HG02678 (cell line): ENCODE measurements around the gene UBE2H.
A peak's percentile ranks its signal among the peaks of the same experiment; 100 is the strongest.

Source experiments
- ATAC-seq: cut with Tn5 transposase; IDR thresholded peaks from one replicate; pipeline ENCODE4 v1.9.1; 2021; ENCODE audit warnings: mild to moderate bottlenecking, moderate library complexity; ENCODE audit not compliant: unreplicated experiment

The UBE2H gene

GRCh38 chr7:129950933-129951225 is 1.9 kb downstream of the UBE2H start:
- ATAC-seq = no peak

GRCh38 chr7:129950191-129950932 is 2.4 kb downstream of the UBE2H start:
- ATAC-seq = no peak

- peak; percentile 18 for ATAC-seq
Measured at GRCh38 chr7:129949292-129950133, 3.2 kb downstream of the UBE2H start.

GRCh38 chr7:129948877-129949291 is 3.9 kb downstream of the UBE2H start:
- ATAC-seq = peak; percentile 62

- no peak for ATAC-seq
Measured at GRCh38 chr7:129948338-129948737, 4.4 kb downstream of the UBE2H start.

GRCh38 chr7:129947701-129948100 is 5.1 kb downstream of the UBE2H start:
- no peak for ATAC-seq

GRCh38 chr7:129947049-129947448 is 5.7 kb downstream of the UBE2H start:
- no peak for ATAC-seq

GRCh38 chr7:129946282-129946681 is 6.5 kb downstream of the UBE2H start:
- ATAC-seq = no peak

GRCh38 chr7:129943352-129943751 is 9.4 kb downstream of the UBE2H start:
- ATAC-seq = no peak

GRCh38 chr7:129940329-129940728 is 12.4 kb downstream of the UBE2H start:
- ATAC-seq = no peak

- no peak for ATAC-seq
Measured at GRCh38 chr7:129939881-129940280, 12.9 kb downstream of the UBE2H start.

- ATAC-seq = no peak
Measured at GRCh38 chr7:129933627-129934026, 19.1 kb downstream of the UBE2H start.

GRCh38 chr7:129926618-129927017 is 26.1 kb downstream of the UBE2H start:
- no peak for ATAC-seq

- no peak for ATAC-seq
Measured at GRCh38 chr7:129925416-129926002, 27.3 kb downstream of the UBE2H start.

- no peak for ATAC-seq
Measured at GRCh38 chr7:129924602-129925001, 28.2 kb downstream of the UBE2H start.

GRCh38 chr7:129923709-129924108 is 29.1 kb downstream of the UBE2H start:
- ATAC-seq = peak; percentile 63

- ATAC-seq = no peak
Measured at GRCh38 chr7:129919492-129919891, 33.3 kb downstream of the UBE2H start.

GRCh38 chr7:129918922-129919321 is 33.8 kb downstream of the UBE2H start:
- no peak for ATAC-seq

GRCh38 chr7:129917934-129918333 is 34.8 kb downstream of the UBE2H start:
- no peak for ATAC-seq

GRCh38 chr7:129914536-129915272 is 38.1 kb downstream of the UBE2H start:
- no peak for ATAC-seq

- no peak for ATAC-seq
Measured at GRCh38 chr7:129913428-129913827, 39.3 kb downstream of the UBE2H start.
